ENCODE data around the gene DUS1L. TPM values are rescaled to one million over a fixed set of nuclear protein-coding genes. Genes with fewer than 3 reads are reported as not detected.

DUS1L gene
- polyA plus RNA-seq, 1 experiment, result 21.4 TPM

DNA sequence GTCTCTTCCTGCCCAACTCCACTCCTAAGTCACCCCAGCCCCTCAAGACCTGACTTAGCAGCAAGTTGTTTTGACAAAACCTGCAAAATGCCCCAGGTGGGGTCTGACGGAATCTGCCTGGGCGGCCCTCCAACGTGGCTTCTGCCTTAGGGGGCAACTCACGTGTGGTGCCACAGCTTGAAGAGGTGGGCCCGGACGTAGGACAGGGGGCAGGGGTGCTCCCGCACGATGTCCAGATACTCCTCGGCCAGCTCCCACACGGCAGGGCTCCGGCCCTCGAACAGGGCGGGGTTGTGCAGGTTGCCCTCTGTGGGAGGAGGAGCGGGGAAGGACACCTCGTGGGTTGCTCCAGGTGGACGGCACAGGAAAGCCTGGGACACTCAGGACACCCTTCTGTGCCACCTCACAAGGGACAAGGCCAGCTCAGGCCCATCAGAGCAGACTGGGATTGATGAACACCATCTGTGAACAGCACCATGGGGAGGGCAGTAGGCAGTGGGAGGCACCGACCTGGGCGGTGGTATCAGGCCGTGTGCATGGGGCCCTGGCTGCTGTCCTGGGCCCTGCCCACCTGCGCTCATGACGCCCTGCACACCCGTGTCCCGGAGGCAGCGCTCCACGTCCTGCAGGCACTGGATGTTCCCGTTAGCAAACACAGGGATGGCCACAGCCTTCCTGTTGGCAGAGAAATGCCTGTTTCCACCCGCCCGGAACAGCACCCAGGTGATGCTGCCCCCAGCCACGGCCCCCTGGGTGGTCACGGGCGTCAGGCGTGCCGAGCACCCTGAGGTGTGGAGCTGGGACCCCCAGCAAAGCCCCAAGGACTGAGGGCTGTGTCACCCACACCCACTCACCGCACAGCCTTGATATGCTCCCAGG, 4.3 kb downstream of the DUS1L start:
- POLR2A ChIA-PET, result interaction anchor here (0.7 to 1.7 kb wide), 2 partner anchors 16 to 38 kb away, joined by 3 to 4 read pairs; partner anchors contain the start of genes CENPX and LRRC45
- H3K4me3 ChIP-seq (ENCODE audit: low read depth, low read length), result no peak overlapping the region
- H3K9me3 ChIP-seq (ENCODE audit: control insufficient read depth, insufficient read depth, low read length), result no peaks in the 10 kb centered on the region; the same call in 1 of the 2 replicates
- H3K27ac ChIP-seq (ENCODE audit: low read depth, low read length), result no peak overlapping the region
- no peak for DNase-seq (ENCODE audit: low read depth, low spot score)
- CTCF ChIA-PET, result no interaction called here
- TF ChIP-seq, protein P1, sequence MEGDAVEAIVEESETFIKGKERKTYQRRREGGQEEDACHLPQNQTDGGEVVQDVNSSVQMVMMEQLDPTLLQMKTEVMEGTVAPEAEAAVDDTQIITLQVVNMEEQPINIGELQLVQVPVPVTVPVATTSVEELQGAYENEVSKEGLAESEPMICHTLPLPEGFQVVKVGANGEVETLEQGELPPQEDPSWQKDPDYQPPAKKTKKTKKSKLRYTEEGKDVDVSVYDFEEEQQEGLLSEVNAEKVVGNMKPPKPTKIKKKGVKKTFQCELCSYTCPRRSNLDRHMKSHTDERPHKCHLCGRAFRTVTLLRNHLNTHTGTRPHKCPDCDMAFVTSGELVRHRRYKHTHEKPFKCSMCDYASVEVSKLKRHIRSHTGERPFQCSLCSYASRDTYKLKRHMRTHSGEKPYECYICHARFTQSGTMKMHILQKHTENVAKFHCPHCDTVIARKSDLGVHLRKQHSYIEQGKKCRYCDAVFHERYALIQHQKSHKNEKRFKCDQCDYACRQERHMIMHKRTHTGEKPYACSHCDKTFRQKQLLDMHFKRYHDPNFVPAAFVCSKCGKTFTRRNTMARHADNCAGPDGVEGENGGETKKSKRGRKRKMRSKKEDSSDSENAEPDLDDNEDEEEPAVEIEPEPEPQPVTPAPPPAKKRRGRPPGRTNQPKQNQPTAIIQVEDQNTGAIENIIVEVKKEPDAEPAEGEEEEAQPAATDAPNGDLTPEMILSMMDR (IDR thresholded peaks at IDR 0.05; ENCODE audit: low read depth, low read length), result no peak
- H3K27me3 ChIP-seq (ENCODE audit: control insufficient read depth, insufficient read depth, low read length), result no peaks in the 10 kb centered on the region

DNA sequence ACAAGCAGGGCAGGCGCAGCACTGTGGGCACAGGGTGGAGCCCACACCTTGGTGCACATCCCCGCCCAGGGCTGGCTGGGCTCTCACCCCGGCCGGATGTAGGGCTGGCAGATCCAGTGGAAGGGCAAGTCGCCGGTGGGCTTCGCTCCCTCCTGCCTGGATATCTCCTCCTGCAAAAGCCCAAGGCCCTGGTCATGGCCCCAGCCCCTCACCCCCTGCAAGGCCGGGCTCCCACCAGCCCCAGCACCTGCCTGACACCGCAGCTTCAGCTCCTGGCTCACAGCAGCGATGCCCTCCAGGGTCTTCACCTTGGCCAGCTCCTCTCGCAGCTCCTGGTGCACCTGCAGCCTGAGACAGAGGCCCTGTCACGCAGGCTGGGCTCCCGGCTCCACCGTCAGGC, 5.0 kb downstream of the DUS1L start:
- POLR2A ChIA-PET, result interaction anchor here (0.7 to 2.2 kb wide), 3 partner anchors 16 to 38 kb away, joined by 3 to 5 read pairs (median 4); partner anchors contain the start of genes CENPX, DCXR and LRRC45
- Histone ChIP-seq H3K9me3 (ENCODE audit: control insufficient read depth, insufficient read depth, low read length) (no peaks in the 10 kb centered on the region; the same call in 1 of the 2 replicates), H3K27ac (ENCODE audit: low read depth, low read length) (no peak overlapping the region), H3K27me3 (ENCODE audit: control insufficient read depth, insufficient read depth, low read length) (no peaks in the 10 kb centered on the region), H3K4me3 (ENCODE audit: low read depth, low read length) (no peak overlapping the region)
- TF ChIP-seq, protein P1 (IDR thresholded peaks at IDR 0.05; ENCODE audit: low read depth, low read length), result no peak
- no peak for DNase-seq (ENCODE audit: low read depth, low spot score)
- CTCF ChIA-PET, result no interaction called here

DNA sequence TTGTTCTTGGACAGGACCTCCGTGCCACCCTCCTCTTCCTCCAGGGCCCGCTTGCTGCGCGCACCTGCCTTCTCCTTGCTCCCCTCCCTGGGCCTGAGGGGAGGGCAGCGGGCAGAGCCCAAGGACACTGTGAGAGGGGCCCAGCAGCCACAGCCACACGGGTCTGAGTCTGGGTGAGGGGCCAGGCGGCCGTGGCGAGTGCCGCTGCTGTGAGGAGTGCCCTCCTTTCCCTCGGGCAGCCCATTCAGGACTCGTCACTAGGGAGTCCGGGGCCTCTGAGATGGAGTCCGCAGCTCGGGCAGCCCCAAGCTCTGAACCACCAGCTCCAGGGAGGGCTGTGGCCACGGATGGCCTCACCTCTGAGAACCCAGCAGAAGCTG, 5.6 kb downstream of the DUS1L start:
- Histone ChIP-seq H3K9me3 (ENCODE audit: control insufficient read depth, insufficient read depth, low read length) (no peaks in the 10 kb centered on the region; the same call in 1 of the 2 replicates), H3K27me3 (ENCODE audit: control insufficient read depth, insufficient read depth, low read length) (no peaks in the 10 kb centered on the region), H3K27ac (ENCODE audit: low read depth, low read length) (no peak overlapping the region), H3K4me3 (ENCODE audit: low read depth, low read length) (no peak overlapping the region)
- TF ChIP-seq, protein P1 (IDR thresholded peaks at IDR 0.05; ENCODE audit: low read depth, low read length), result no peak
- POLR2A ChIA-PET, result interaction anchor here (1.7 to 2.2 kb wide), 2 partner anchors 17 to 22 kb away, joined by 3 to 5 read pairs; partner anchors contain the start of gene DCXR
- CTCF ChIA-PET, result no interaction called here
- no peak for DNase-seq (ENCODE audit: low read depth, low spot score)

DNA sequence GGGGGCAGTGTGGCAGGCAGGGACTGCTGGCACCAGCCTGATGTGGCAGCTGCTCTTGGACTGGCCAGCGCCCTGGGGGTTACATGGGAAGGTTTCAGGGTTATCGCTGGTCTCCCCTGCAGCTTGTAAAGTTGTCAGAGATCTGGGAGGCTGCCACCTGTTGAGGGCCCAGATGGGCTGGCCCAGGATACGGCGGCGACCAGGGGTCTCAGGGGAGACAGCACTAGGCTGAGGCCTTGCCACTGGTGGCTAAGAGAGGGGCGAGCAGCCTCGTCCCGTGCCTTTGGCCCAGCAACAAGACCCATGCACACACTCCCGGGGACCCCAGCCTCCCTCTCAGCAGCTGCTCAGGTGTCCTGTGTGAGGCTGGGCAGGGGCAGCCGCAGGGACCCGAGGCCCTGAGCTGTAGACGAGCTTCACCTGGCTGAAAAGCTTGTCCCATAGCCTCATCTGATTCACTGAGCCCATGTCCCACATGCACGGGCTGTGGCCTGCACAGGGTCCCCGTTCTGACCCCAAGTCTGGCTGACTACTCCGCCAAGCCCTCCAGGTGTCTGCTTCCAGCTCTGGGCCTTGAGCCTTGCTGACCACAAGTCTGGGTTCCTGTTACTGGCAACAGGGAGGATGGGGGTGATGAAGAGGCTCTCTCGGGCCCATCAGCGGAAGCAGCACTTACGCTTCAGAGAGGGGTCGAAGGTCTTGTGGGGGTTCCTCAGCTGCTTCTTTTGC, 6.2 kb downstream of the DUS1L start:
- TF ChIP-seq, protein P1 (IDR thresholded peaks at IDR 0.05; ENCODE audit: low read depth, low read length), result no peak
- Histone ChIP-seq H3K4me3 (ENCODE audit: low read depth, low read length) (no peak overlapping the region), H3K27me3 (ENCODE audit: control insufficient read depth, insufficient read depth, low read length) (no peaks in the 10 kb centered on the region), H3K27ac (ENCODE audit: low read depth, low read length) (no peak overlapping the region), H3K9me3 (ENCODE audit: control insufficient read depth, insufficient read depth, low read length) (no peaks in the 10 kb centered on the region; the same call in 1 of the 2 replicates)
- ChIA-PET CTCF (no interaction called here), POLR2A (interaction anchor here (1.7 to 2.2 kb wide), 2 partner anchors 17 to 22 kb away, joined by 3 to 5 read pairs; partner anchors contain the start of gene DCXR)
- DNase-seq (ENCODE audit: low read depth, low spot score), result no peak
